HFFc6 (cell line): ENCODE results near the gene DSEL. TPM values are rescaled to one million over a fixed set of nuclear protein-coding genes. Genes with fewer than 3 reads are reported as not detected.

Source experiments
- DNase-seq: peaks from one replicate; pipeline ENCODE4 v3.0.0-alpha.2; 2018
- H3K27ac Mint-ChIP-seq: 2 replicates; pipeline ENCODE4 v1.8.0; 2020; ENCODE audit warnings: mild to moderate bottlenecking, mixed read lengths
- H3K27me3 Mint-ChIP-seq: 2 replicates; pipeline ENCODE4 v1.8.0; 2021; ENCODE audit warnings: mild to moderate bottlenecking, moderate library complexity, mixed read lengths; ENCODE audit not compliant: insufficient read depth
- H3K36me3 Mint-ChIP-seq: 2 replicates; pipeline ENCODE4 v1.8.0; 2021; ENCODE audit warnings: low read depth, mixed read lengths
- H3K4me1 Mint-ChIP-seq: 2 replicates; pipeline ENCODE4 v1.8.0; 2020; ENCODE audit warnings: low read depth, mixed read lengths
- H3K4me3 Mint-ChIP-seq: 2 replicates; pipeline ENCODE4 v1.8.0; 2020; ENCODE audit warnings: mild to moderate bottlenecking, moderate library complexity, mixed read lengths
- H3K9me3 Mint-ChIP-seq: 2 replicates; pipeline ENCODE4 v1.8.0; 2020; ENCODE audit warnings: mild to moderate bottlenecking, mixed read lengths
- CTCF ChIP-seq: fragments of 200-600 bp; sonication (generic); IDR thresholded peaks from 2 replicates; pipeline ENCODE4 v1.5.0; 2021; ENCODE audit warnings: antibody characterized with exemption, mild to moderate bottlenecking
- long read RNA-seq: library from polyadenylated mRNA; unstranded; transcript quantifications from one replicate; pipeline ENCODE4 v2.0.0, GENCODE V29; 2019
- total RNA-seq, 6 experiments: library from RNA; stranded (reverse); fragmentation: NEBNext Ultra II Directional; extraction: Animal tissue kit (Norgen Biotek cat#: 25700); gene quantifications; 2 replicates in 1 of 6; 3 replicates in 5 of 6; pipeline ENCODE4 v1.2.3, GENCODE V29; 2021

Gene DSEL
- 10 to 100 TPM; 71.4 to 87.0 (median 80.1) TPM for total RNA-seq
- long read RNA-seq, full-length matches to known transcripts: 54 of 85 reads
- long read RNA-seq, partial matches to known transcripts: 0 of 85 reads
- long read RNA-seq, other reads (novel, unspliced or antisense): 31 of 85 reads

GRCh38 chr18:67516539-67517443 lies at the start of gene DSEL:
TSS of gene DSEL (minus strand) at chr18:67516720. CDS start at chr18:67514608, 2,112 bp downstream.
- Mint-ChIP-seq H3K4me1 (peaks cover 69% of the 10 kb centered on the region), H3K36me3 (peaks cover 43% of the 10 kb centered on the region), H3K9me3 (no peaks in the 10 kb centered on the region), H3K27ac (peak within 1 kb of the TSS; percentile 92), H3K4me3 (peak within 1 kb of the TSS; percentile 92), H3K27me3 (peaks cover 4% of the 10 kb centered on the region)
- TF ChIP-seq CTCF: no peak
- DNase-seq: peak; percentile 95

- H3K9me3 Mint-ChIP-seq: peaks cover 4% of the 10 kb centered on the region; the same call in 1 of the 2 replicates
- H3K36me3 Mint-ChIP-seq: no peaks in the 10 kb centered on the region
- TF ChIP-seq CTCF: no peak
- H3K4me3 Mint-ChIP-seq: no peak overlapping the region
- no peak for DNase-seq
- H3K27ac Mint-ChIP-seq: no peak overlapping the region
- H3K27me3 Mint-ChIP-seq: no peaks in the 10 kb centered on the region
- H3K4me1 Mint-ChIP-seq: 0 out of 2 replicates have a peak, but pooled peaks cover 6% of the 10 kb centered on the region
Observed at GRCh38 chr18:67553437-67553836, 36.9 kb upstream of the DSEL start.

- no peaks in the 10 kb centered on the region for H3K9me3 Mint-ChIP-seq
- no peak for TF ChIP-seq CTCF
- no peaks in the 10 kb centered on the region for H3K27me3 Mint-ChIP-seq
- DNase-seq: no peak
- no peak overlapping the region for H3K27ac Mint-ChIP-seq
- 0 out of 2 replicates have a peak, but pooled peaks cover 6% of the 10 kb centered on the region for H3K4me1 Mint-ChIP-seq
- H3K4me3 Mint-ChIP-seq: no peak overlapping the region
- no peaks in the 10 kb centered on the region for H3K36me3 Mint-ChIP-seq
Observed at GRCh38 chr18:67550872-67551520, 34.5 kb upstream of the DSEL start.

GRCh38 chr18:67549946-67550345 lies 33.4 kb upstream of the DSEL start:
- TF ChIP-seq CTCF: no peak
- no peak for DNase-seq
- H3K27me3 Mint-ChIP-seq: no peaks in the 10 kb centered on the region
- H3K4me3 Mint-ChIP-seq: no peak overlapping the region
- 0 out of 2 replicates have a peak, but pooled peaks cover 6% of the 10 kb centered on the region for H3K4me1 Mint-ChIP-seq
- no peaks in the 10 kb centered on the region for H3K36me3 Mint-ChIP-seq
- no peak overlapping the region for H3K27ac Mint-ChIP-seq
- no peaks in the 10 kb centered on the region for H3K9me3 Mint-ChIP-seq

GRCh38 chr18:67545681-67546080 lies 29.2 kb upstream of the DSEL start:
- no peaks in the 10 kb centered on the region for H3K4me1 Mint-ChIP-seq
- H3K4me3 Mint-ChIP-seq: no peak overlapping the region
- no peaks in the 10 kb centered on the region for H3K36me3 Mint-ChIP-seq
- H3K27ac Mint-ChIP-seq: no peak overlapping the region
- DNase-seq: no peak
- H3K9me3 Mint-ChIP-seq: no peaks in the 10 kb centered on the region
- no peak for TF ChIP-seq CTCF
- no peaks in the 10 kb centered on the region for H3K27me3 Mint-ChIP-seq
